Mammary epithelial cell (primary cell): Measurements from ENCODE around the gene SYTL3.

Experiments used
- EZH2 ChIP-seq: IDR thresholded peaks from 2 replicates; pipeline ENCODE4 v1.6.1; 2012; ENCODE audit warnings: low read length, inconsistent platforms, borderline replicate concordance
- TF ChIP-seq, protein P1 (sequence below), 2 donors: IDR thresholded peaks in 1 of 2; conservative IDR thresholded peaks in 1 of 2; 2 replicates each; pipeline ENCODE4 v1.5.1; 2011 to 2012; ENCODE audit warnings: inconsistent platforms in 2 of 2, low read length in 2 of 2, mild to moderate bottlenecking in 2 of 2, control low read depth in 1 of 2, low read depth in 1 of 2; ENCODE audit not compliant: insufficient read depth in 1 of 2; ENCODE audit errors: extremely low read depth in 1 of 2

DNA sequence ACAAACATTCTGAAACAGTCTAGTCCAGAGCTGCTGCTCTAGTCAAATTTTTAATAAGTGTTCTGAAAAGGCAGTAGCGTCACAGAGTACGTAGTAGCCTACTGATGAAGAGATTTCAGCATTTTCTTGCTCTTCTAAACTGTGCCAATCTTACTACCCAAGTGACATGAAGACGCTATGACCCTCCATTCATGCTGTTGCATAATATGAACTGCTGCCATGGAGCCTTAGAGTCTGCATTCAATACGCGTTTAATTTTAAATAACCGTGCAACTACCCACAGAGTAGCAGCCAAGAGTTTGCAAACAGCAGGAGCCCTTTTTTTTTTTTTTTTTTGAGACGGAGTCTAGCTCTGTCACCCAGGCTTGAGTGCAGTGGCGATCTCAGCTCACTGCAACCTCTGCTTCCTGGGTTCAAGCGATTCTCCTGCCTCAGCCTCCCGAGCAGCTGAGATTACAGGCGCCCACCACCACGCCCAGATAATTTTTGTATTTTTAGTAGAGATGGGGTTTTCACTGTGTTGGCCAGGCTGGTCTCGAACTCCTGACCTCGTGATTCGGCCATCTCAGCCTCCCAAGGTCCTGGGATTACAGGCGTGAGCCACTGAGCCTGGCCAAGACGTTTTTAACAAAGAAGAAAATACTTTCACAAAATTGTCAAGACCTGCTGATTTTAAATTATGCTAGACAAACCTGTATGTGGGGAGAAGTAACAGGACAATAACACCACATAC is 125.0 kb downstream of the SYTL3 start:
- no peak for TF ChIP-seq EZH2
- TF ChIP-seq, protein P1, sequence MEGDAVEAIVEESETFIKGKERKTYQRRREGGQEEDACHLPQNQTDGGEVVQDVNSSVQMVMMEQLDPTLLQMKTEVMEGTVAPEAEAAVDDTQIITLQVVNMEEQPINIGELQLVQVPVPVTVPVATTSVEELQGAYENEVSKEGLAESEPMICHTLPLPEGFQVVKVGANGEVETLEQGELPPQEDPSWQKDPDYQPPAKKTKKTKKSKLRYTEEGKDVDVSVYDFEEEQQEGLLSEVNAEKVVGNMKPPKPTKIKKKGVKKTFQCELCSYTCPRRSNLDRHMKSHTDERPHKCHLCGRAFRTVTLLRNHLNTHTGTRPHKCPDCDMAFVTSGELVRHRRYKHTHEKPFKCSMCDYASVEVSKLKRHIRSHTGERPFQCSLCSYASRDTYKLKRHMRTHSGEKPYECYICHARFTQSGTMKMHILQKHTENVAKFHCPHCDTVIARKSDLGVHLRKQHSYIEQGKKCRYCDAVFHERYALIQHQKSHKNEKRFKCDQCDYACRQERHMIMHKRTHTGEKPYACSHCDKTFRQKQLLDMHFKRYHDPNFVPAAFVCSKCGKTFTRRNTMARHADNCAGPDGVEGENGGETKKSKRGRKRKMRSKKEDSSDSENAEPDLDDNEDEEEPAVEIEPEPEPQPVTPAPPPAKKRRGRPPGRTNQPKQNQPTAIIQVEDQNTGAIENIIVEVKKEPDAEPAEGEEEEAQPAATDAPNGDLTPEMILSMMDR (conservative IDR thresholded peaks at IDR 0.05 in 1 of 2, IDR thresholded peaks at IDR 0.05 in 1 of 2; ENCODE audit: extremely low read depth in 1 of 2, insufficient read depth in 1 of 2, low read depth in 1 of 2, low read length in 2 of 2) = no peak
